ENCODE data around the gene PRKG1. TPM values are rescaled to one million over a fixed set of nuclear protein-coding genes. Genes with fewer than 3 reads are reported as not detected.

Gene PRKG1
- total and polyA plus RNA-seq, 2 experiments from 2014 or later = 18.2 to 21.1 TPM

GRCh38 chr10:51302316-51302715, 228.0 kb downstream of the PRKG1 start:
- no peak overlapping the region for H3K4me3 Mint-ChIP-seq

DNA sequence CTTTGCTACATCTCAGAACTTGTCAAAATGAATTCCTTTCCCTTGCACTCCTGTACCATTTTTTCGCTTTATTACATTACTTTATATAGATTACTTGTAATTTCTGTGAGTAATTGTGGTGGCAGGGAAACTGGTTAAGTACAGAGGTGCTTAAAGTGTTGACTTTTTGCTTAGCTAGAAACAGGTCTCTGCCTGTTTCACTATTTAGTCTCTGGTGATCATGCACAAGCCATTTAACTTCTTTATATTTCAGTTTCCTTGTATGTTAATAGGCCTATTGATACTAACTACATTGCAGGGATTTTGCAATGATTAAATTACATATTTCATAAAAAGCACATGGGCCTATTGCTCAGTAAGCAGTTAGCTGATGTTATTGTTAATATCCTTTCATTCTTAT, 233.8 kb downstream of the PRKG1 start:
- no peak overlapping the region for H2AFZ ChIP-seq
- no peak for ATAC-seq
- Mint-ChIP-seq H3K27me3 (ENCODE audit: insufficient read depth, low read depth, poor library complexity) (no peaks in the 10 kb centered on the region), H3K9me3 (no peaks in the 10 kb centered on the region), H3K36me3 (ENCODE audit: low read depth) (no peaks in the 10 kb centered on the region), H3K4me3 (no peak overlapping the region), H3K27ac (no peak overlapping the region), H3K4me1 (no peaks in the 10 kb centered on the region)
- H3F3A ChIP-seq (replicated peaks; ENCODE audit: low read depth) = no peaks in the 10 kb centered on the region
- no peak overlapping the region for H3K4me3 ChIP-seq
- no peak overlapping the region for H3K27ac ChIP-seq (ENCODE audit: low read depth)
- no peaks in the 10 kb centered on the region for H4K20me1 ChIP-seq (replicated peaks; ENCODE audit: insufficient read depth)
- peaks cover 5% of the 10 kb centered on the region; the same call in 1 of the 2 replicates for H3K9me2 ChIP-seq (ENCODE audit: insufficient read depth)
- no peaks in the 10 kb centered on the region for H3K27me3 ChIP-seq (ENCODE audit: insufficient read depth)
- H3K79me2 ChIP-seq (replicated peaks; ENCODE audit: insufficient read depth) = no peaks in the 10 kb centered on the region
- DNase-seq (ENCODE audit: low spot score) = no peak
- no peaks in the 10 kb centered on the region for H3K4me1 ChIP-seq (ENCODE audit: insufficient read depth)
- no peaks in the 10 kb centered on the region for H3K36me3 ChIP-seq (ENCODE audit: insufficient read depth)
- H3K4me2 ChIP-seq = no peak overlapping the region
- TF ChIP-seq CTCF (conservative IDR thresholded peaks at IDR 0.05; ENCODE audit: low read depth in 2 of 2) = no peak
- no peak for TF ChIP-seq EZH2 (IDR thresholded peaks at IDR 0.05; ENCODE audit: low read depth, unreplicated experiment)
- no peak for TF ChIP-seq JUNB (IDR thresholded peaks at IDR 0.05; ENCODE audit: unreplicated experiment)
- TF ChIP-seq CREB1 (CRISPR knock-in tag; IDR thresholded peaks at IDR 0.05; ENCODE audit: low read depth) = no peak
- no peak for TF ChIP-seq NANOG (IDR thresholded peaks at IDR 0.05; ENCODE audit: borderline replicate concordance)
- TF ChIP-seq EZH2phosphoT487 (IDR thresholded peaks at IDR 0.05; ENCODE audit: unreplicated experiment) = no peak
- TF ChIP-seq STAT1 (IDR thresholded peaks at IDR 0.05; ENCODE audit: unreplicated experiment) = no peak
- TF ChIP-seq ZNF331 (CRISPR knock-in tag; IDR thresholded peaks at IDR 0.05; ENCODE audit: low read depth) = no peak
- no peak for TF ChIP-seq ETS1 (IDR thresholded peaks at IDR 0.05)

More at GRCh38 chr10:51302316-51302715, 228.0 kb downstream of the PRKG1 start:
- no peak for TF ChIP-seq CREB1 (CRISPR knock-in tag; IDR thresholded peaks at IDR 0.05; ENCODE audit: low read depth)
- no peak for TF ChIP-seq EZH2phosphoT487 (IDR thresholded peaks at IDR 0.05; ENCODE audit: unreplicated experiment)
- TF ChIP-seq, protein P1, sequence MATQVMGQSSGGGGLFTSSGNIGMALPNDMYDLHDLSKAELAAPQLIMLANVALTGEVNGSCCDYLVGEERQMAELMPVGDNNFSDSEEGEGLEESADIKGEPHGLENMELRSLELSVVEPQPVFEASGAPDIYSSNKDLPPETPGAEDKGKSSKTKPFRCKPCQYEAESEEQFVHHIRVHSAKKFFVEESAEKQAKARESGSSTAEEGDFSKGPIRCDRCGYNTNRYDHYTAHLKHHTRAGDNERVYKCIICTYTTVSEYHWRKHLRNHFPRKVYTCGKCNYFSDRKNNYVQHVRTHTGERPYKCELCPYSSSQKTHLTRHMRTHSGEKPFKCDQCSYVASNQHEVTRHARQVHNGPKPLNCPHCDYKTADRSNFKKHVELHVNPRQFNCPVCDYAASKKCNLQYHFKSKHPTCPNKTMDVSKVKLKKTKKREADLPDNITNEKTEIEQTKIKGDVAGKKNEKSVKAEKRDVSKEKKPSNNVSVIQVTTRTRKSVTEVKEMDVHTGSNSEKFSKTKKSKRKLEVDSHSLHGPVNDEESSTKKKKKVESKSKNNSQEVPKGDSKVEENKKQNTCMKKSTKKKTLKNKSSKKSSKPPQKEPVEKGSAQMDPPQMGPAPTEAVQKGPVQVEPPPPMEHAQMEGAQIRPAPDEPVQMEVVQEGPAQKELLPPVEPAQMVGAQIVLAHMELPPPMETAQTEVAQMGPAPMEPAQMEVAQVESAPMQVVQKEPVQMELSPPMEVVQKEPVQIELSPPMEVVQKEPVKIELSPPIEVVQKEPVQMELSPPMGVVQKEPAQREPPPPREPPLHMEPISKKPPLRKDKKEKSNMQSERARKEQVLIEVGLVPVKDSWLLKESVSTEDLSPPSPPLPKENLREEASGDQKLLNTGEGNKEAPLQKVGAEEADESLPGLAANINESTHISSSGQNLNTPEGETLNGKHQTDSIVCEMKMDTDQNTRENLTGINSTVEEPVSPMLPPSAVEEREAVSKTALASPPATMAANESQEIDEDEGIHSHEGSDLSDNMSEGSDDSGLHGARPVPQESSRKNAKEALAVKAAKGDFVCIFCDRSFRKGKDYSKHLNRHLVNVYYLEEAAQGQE (IDR thresholded peaks at IDR 0.05; ENCODE audit: unreplicated experiment) = no peak
- TF ChIP-seq ETS1 (IDR thresholded peaks at IDR 0.05) = no peak
- no peaks in the 10 kb centered on the region for H3K36me3 ChIP-seq (ENCODE audit: insufficient read depth)
- no peaks in the 10 kb centered on the region for H3K9me2 ChIP-seq (ENCODE audit: insufficient read depth)
- H3K4me1 Mint-ChIP-seq = peaks cover 9% of the 10 kb centered on the region
- DNase-seq (ENCODE audit: low spot score) (no peak), ATAC-seq (no peak)
- H3F3A ChIP-seq (replicated peaks; ENCODE audit: low read depth) = no peaks in the 10 kb centered on the region
- no peaks in the 10 kb centered on the region for H3K4me1 ChIP-seq (ENCODE audit: insufficient read depth)
- no peak overlapping the region for H3K4me2 ChIP-seq
- no peaks in the 10 kb centered on the region for H3K9me3 Mint-ChIP-seq
- H4K20me1 ChIP-seq (replicated peaks; ENCODE audit: insufficient read depth) = no peaks in the 10 kb centered on the region
- H3K27ac ChIP-seq (ENCODE audit: low read depth) = no peak overlapping the region
- H3K36me3 Mint-ChIP-seq (ENCODE audit: low read depth) = no peaks in the 10 kb centered on the region
- H3K27me3 Mint-ChIP-seq (ENCODE audit: insufficient read depth, low read depth, poor library complexity) = no peaks in the 10 kb centered on the region
- H3K4me3 ChIP-seq = no peak overlapping the region
- H3K27me3 ChIP-seq (ENCODE audit: insufficient read depth) = no peaks in the 10 kb centered on the region
- no peak overlapping the region for H2AFZ ChIP-seq
- H3K79me2 ChIP-seq (replicated peaks; ENCODE audit: insufficient read depth) = no peaks in the 10 kb centered on the region
- no peak overlapping the region for H3K27ac Mint-ChIP-seq

All from GM23338 (cell line).